ENCODE results near the gene PLP2. TPM values are rescaled to one million over a fixed set of nuclear protein-coding genes. Genes with fewer than 3 reads are reported as not detected.

Gene PLP2
- total RNA-seq, 6 experiments from 2014 or later: 7.4 to 24.4 (median 14.5) TPM

DNA sequence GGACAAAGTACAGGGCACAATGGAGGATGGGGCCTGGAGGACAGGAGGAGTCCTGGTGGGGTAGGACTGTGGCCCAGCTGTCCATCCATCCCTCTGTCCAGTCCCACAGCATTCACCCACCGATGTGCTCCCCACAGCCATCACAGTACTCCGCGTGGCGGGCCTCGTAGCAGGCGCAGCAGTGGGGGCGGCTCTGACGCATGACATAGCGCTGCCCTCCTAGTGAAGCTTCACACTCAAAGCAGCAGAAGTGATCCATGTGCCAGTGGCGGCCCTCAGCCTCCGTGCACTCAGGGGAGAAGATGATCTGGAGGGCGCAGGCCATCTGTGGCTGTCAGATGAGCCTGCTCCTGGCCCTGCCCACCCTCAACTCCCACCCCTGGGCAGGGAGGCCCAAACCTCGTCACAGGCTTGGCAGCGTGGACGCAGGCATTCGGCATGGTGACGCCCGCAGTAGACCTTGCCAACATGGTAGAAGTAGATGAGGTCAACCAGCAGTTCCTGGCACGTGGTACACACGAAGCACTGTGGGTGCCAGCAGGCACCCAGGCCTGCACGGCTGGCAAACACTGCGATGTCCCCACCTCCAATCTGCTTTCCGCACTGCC, 6.3 kb downstream of the PLP2 start:
- DNase-seq (no peak), ATAC-seq (peak in 1 of 4 donors; percentile 3)
- Histone ChIP-seq H3K4me3 (no peak overlapping the region), H3K4me1 (peaks cover 0 to under 1% (median 0%) of the 10 kb centered on the region in 4 donors), H3K36me3 (peaks cover 0 to 1% (median 0%) of the 10 kb centered on the region in 4 donors), H3K9me3 (no peaks in the 10 kb centered on the region), H3K27me3 (no peaks in the 10 kb centered on the region), H3K27ac (no peak overlapping the region)
- WGBS (ENCODE audit: insufficient coverage, low coverage, low lambda C conversion rate, missing lambda C conversion rate): 100% methylated on average over 1 of the region's 23 CpGs
- intact Hi-C loops (cut with DNase I): no loop called here
- TF ChIP-seq POLR2A (IDR thresholded peaks at IDR 0.05): no peak
- peak in 1 of 4 donors; percentile 0 for TF ChIP-seq CTCF (IDR thresholded peaks at IDR 0.05)

DNA sequence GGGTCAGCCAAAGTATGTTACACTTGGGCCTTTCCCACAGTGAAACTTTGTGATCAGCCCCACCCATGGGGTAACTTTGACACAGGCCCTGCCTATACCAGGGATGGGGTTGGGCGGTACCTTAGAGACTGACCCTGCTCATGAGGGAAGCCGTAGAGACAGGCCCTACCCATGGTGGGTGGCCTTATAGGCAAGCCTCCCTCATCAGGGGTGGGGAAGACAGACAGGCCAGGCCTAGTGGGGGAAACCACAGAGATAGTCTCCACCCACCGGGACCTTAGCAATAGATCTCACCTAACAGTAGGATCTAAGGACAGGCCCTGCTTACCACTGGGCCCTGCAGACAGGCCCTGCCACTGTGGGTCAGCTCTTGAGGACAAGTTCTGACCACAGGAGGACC, 6.8 kb downstream of the PLP2 start:
- intact Hi-C loops (cut with DNase I): no loop called here
- TF ChIP-seq POLR2A (IDR thresholded peaks at IDR 0.05): no peak
- TF ChIP-seq CTCF (IDR thresholded peaks at IDR 0.05): no peak
- ATAC-seq (no peak), DNase-seq (no peak)
- Histone ChIP-seq H3K27ac (no peak overlapping the region), H3K27me3 (no peaks in the 10 kb centered on the region), H3K4me1 (no peaks in the 10 kb centered on the region), H3K9me3 (no peaks in the 10 kb centered on the region), H3K36me3 (peaks cover 0 to 4% (median 0%) of the 10 kb centered on the region in 4 donors), H3K4me3 (no peak overlapping the region)
- 100% methylated on average over 1 of the region's 3 CpGs for WGBS (ENCODE audit: insufficient coverage, low coverage, low lambda C conversion rate, missing lambda C conversion rate)

DNA sequence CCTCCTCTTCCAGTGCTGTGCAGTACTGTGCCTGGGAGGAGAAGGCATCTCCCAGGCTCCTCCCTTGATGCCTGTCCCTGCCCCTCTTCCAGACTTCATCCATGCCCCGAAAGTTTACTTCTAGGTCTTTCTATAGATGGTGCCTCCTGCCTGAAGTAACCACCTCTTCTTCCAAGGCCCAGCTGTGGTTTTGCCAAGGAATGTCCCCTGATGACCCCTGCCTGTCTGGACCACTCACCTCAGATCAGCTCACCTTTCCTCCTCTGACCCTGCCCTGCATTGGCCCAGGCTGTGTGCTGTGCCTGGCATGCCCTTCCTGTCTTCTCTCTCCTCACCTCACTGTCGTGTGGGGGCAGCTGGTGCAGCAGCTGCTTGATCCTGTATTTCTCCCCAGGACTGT, 7.7 kb downstream of the PLP2 start:
- WGBS (ENCODE audit: insufficient coverage, low coverage, low lambda C conversion rate, missing lambda C conversion rate): 80% methylated on average over 2 of the region's 2 CpGs
- DNase-seq (no peak), ATAC-seq (no peak)
- peaks cover 0 to 4% (median 0%) of the 10 kb centered on the region in 4 donors for H3K36me3 ChIP-seq
- no peaks in the 10 kb centered on the region for H3K4me1 ChIP-seq
- TF ChIP-seq CTCF (IDR thresholded peaks at IDR 0.05) (no peak), POLR2A (IDR thresholded peaks at IDR 0.05) (no peak)
- no peak overlapping the region for H3K4me3 ChIP-seq
- H3K27me3 ChIP-seq: no peaks in the 10 kb centered on the region
- H3K27ac ChIP-seq: no peak overlapping the region
- no peaks in the 10 kb centered on the region for H3K9me3 ChIP-seq
- intact Hi-C loops (cut with DNase I): no loop called here

DNA sequence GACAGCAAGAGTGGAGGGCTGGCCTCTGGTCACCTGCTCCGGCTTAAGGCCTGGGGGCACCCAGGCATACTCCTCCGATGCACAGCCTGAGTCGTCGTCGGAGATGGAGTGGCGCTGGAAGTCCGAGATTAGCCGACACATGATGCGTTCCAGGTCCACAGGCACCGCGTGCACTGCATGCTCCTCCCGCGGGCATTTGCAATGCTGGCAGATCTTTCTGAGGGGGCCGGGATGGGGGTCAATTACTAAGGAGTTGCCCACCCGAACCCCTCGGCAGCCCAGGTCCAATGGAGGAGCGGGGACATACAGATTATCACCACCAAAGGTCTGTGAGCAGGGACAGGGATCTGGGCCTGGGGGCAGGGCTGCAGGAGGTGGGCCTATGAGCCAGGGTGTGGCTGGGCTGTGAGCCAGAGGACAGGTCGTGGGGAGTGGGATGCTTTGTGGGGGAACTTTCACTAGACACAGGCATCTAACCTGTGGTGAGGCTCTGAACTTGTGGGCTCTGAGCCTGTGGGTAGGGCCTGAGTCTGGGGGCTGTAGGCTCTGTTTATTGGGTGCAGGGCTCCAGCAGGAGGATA, 12.1 kb downstream of the PLP2 start:
- no peak for DNase-seq
- ATAC-seq: no peak
- peaks cover 0 to 4% (median 0%) of the 10 kb centered on the region in 4 donors for H3K36me3 ChIP-seq
- no peaks in the 10 kb centered on the region for H3K9me3 ChIP-seq
- TF ChIP-seq POLR2A (IDR thresholded peaks at IDR 0.05) (no peak), CTCF (IDR thresholded peaks at IDR 0.05) (no peak)
- intact Hi-C loops (cut with DNase I): no loop called here
- H3K4me1 ChIP-seq: no peaks in the 10 kb centered on the region
- H3K27me3 ChIP-seq: no peaks in the 10 kb centered on the region
- H3K27ac ChIP-seq: no peak overlapping the region
- 80% methylated on average over 3 of the region's 18 CpGs for WGBS (ENCODE audit: insufficient coverage, low coverage, low lambda C conversion rate, missing lambda C conversion rate)
- no peak overlapping the region for H3K4me3 ChIP-seq

All from right lobe of liver (tissue), 6 donors.